Fibroblast of lung (primary cell): ENCODE measurements around the gene INF2. TPM values are rescaled to one million over a fixed set of nuclear protein-coding genes. Genes with fewer than 3 reads are reported as not detected.

ENCODE experiments used
- DNase-seq, 2 donors: peaks; one replicate each; pipeline versions ENCODE4 v3.0.0 to v3.0.0-alpha.2; 2010; ENCODE audit warnings: low read depth in 2 of 2
- H2AFZ ChIP-seq: 2 replicates; pipeline ENCODE4 v1.5.1; 2012; ENCODE audit warnings: low read length, control low read depth, inconsistent platforms
- H3K27ac ChIP-seq: 2 replicates; pipeline ENCODE4 v1.5.1; 2011; ENCODE audit warnings: low read length, control low read depth; ENCODE audit not compliant: insufficient read depth
- H3K27me3 ChIP-seq: 2 replicates; pipeline ENCODE4 v1.5.1; 2011; ENCODE audit warnings: mild to moderate bottlenecking, low read length; ENCODE audit not compliant: control insufficient read depth, insufficient read depth
- H3K36me3 ChIP-seq: 2 replicates; pipeline ENCODE4 v1.5.1; 2011; ENCODE audit warnings: low read length; ENCODE audit not compliant: control insufficient read depth, insufficient read depth
- H3K4me1 ChIP-seq: 2 replicates; pipeline ENCODE4 v1.5.1; 2011; ENCODE audit warnings: low read length; ENCODE audit not compliant: control insufficient read depth, insufficient read depth; ENCODE audit errors: extremely low read depth
- H3K4me2 ChIP-seq: 2 replicates; pipeline ENCODE4 v1.5.1; 2011; ENCODE audit warnings: low read length, control low read depth; ENCODE audit not compliant: insufficient read depth; ENCODE audit errors: extremely low read depth
- H3K4me3 ChIP-seq, 4 experiments: fragments of 200-600 bp in 1 of 4; sonication (generic) in 1 of 4; replicated peaks in 1 of 4; 2 replicates each; pipeline ENCODE4 v1.5.1; 2011 to 2016; ENCODE audit warnings: low read length in 4 of 4, low read depth in 3 of 4, mild to moderate bottlenecking in 3 of 4, control low read depth in 2 of 4, inconsistent platforms in 1 of 4, mixed read lengths in 1 of 4; ENCODE audit not compliant: insufficient read depth in 1 of 4; ENCODE audit errors: control extremely low read depth in 1 of 4
- H3K79me2 ChIP-seq: 2 replicates; pipeline ENCODE4 v1.5.1; 2012; ENCODE audit warnings: mild to moderate bottlenecking, low read length, inconsistent platforms; ENCODE audit not compliant: control insufficient read depth, insufficient read depth
- H3K9ac ChIP-seq: 2 replicates; pipeline ENCODE4 v1.5.1; 2011; ENCODE audit warnings: mild to moderate bottlenecking, low read length, control low read depth; ENCODE audit not compliant: insufficient read depth
- H3K9me3 ChIP-seq: 2 replicates; pipeline ENCODE4 v1.5.1; 2012; ENCODE audit warnings: low read depth, low read length; ENCODE audit not compliant: control insufficient read depth, insufficient read depth
- H4K20me1 ChIP-seq: 2 replicates; pipeline ENCODE4 v1.5.1; 2011; ENCODE audit warnings: low read length; ENCODE audit not compliant: control insufficient read depth, insufficient read depth; ENCODE audit errors: extremely low read depth
- CTCF ChIP-seq, 2 donors: IDR thresholded peaks in 1 of 2; conservative IDR thresholded peaks in 1 of 2; 1 replicate in 1 of 2; 2 replicates in 1 of 2; pipeline ENCODE4 v1.5.1; 2011 to 2012; ENCODE audit warnings: low read length in 2 of 2, control low read depth in 1 of 2, inconsistent platforms in 1 of 2, low read depth in 1 of 2, mild to moderate bottlenecking in 1 of 2
- EZH2 ChIP-seq: IDR thresholded peaks from 2 replicates; pipeline ENCODE4 v1.5.1; 2012; ENCODE audit warnings: low read length, control low read depth, mild to moderate bottlenecking; ENCODE audit errors: missing control alignments
- polyA plus RNA-seq, 2 donors: library from polyadenylated mRNA; depleted of rRNA in 1 of 2; stranded (reverse) in 1 of 2; unstranded in 1 of 2; fragments of >200 nt; gene quantifications; 2 replicates each; pipeline ENCODE4 v1.2.1, GENCODE V29; 2011 to 2012; ENCODE audit warnings: missing spikeins in 1 of 2
- total RNA-seq: library from RNA; depleted of rRNA; stranded (reverse); fragments of >200 nt; gene quantifications from 2 replicates; pipeline ENCODE4 v1.2.1, GENCODE V29; 2014

INF2 gene
- total and polyA plus RNA-seq, 2 donors (not counting 1 experiment from before 2014, with no cell fraction given) = 19.8 to 50.9 TPM

GRCh38 chr14:104756477-104757237 is 67.2 kb downstream of the INF2 start:
- peaks cover 43% of the 10 kb centered on the region for H3K79me2 ChIP-seq
- no peak for DNase-seq
- H3K4me3 ChIP-seq = no peak overlapping the region
- no peaks in the 10 kb centered on the region for H4K20me1 ChIP-seq
- no peak overlapping the region for H3K9ac ChIP-seq
- no peak overlapping the region for H3K27ac ChIP-seq
- no peak for TF ChIP-seq EZH2
- no peak for TF ChIP-seq CTCF (conservative IDR thresholded peaks at IDR 0.05 in 1 of 2, IDR thresholded peaks at IDR 0.05 in 1 of 2; ENCODE audit: low read depth in 1 of 2, low read length in 2 of 2)
- H3K36me3 ChIP-seq = peaks cover 29% of the 10 kb centered on the region
- peaks cover 8% of the 10 kb centered on the region for H3K4me1 ChIP-seq
- no peak overlapping the region for H2AFZ ChIP-seq
- no peaks in the 10 kb centered on the region for H3K9me3 ChIP-seq
- H3K27me3 ChIP-seq = no peaks in the 10 kb centered on the region
- H3K4me2 ChIP-seq = no peak overlapping the region

GRCh38 chr14:104757238-104757585 is 67.8 kb downstream of the INF2 start:
- Histone ChIP-seq H3K27me3 (no peaks in the 10 kb centered on the region), H3K79me2 (peaks cover 43% of the 10 kb centered on the region), H4K20me1 (no peaks in the 10 kb centered on the region), H3K4me3 (no peak overlapping the region), H3K4me1 (peaks cover 8% of the 10 kb centered on the region), H2AFZ (no peak overlapping the region), H3K27ac (no peak overlapping the region), H3K36me3 (peaks cover 29% of the 10 kb centered on the region), H3K9ac (no peak overlapping the region), H3K9me3 (no peaks in the 10 kb centered on the region), H3K4me2 (no peak overlapping the region)
- DNase-seq = no peak
- TF ChIP-seq CTCF (conservative IDR thresholded peaks at IDR 0.05 in 1 of 2, IDR thresholded peaks at IDR 0.05 in 1 of 2; ENCODE audit: low read depth in 1 of 2, low read length in 2 of 2) (no peak), EZH2 (no peak)

GRCh38 chr14:104757681-104758392 is 68.4 kb downstream of the INF2 start:
- no peak for DNase-seq
- no peak overlapping the region for H3K27ac ChIP-seq
- peaks cover 8% of the 10 kb centered on the region for H3K4me1 ChIP-seq
- H3K36me3 ChIP-seq = peaks cover 29% of the 10 kb centered on the region
- no peak overlapping the region for H3K9ac ChIP-seq
- H3K27me3 ChIP-seq = no peaks in the 10 kb centered on the region
- no peak overlapping the region for H3K4me3 ChIP-seq
- peaks cover 43% of the 10 kb centered on the region for H3K79me2 ChIP-seq
- H4K20me1 ChIP-seq = no peaks in the 10 kb centered on the region
- no peak overlapping the region for H2AFZ ChIP-seq
- no peak overlapping the region for H3K4me2 ChIP-seq
- no peaks in the 10 kb centered on the region for H3K9me3 ChIP-seq
- TF ChIP-seq CTCF (conservative IDR thresholded peaks at IDR 0.05 in 1 of 2, IDR thresholded peaks at IDR 0.05 in 1 of 2; ENCODE audit: low read depth in 1 of 2, low read length in 2 of 2) (no peak), EZH2 (no peak)
